COR-L47 (cell line): ENCODE results near the gene TSHZ2.
"Not testable (repeated sequence)": the region's sequence is repeated elsewhere in the genome, so short reads cannot be mapped to it uniquely, and the experiment has no call there.

ENCODE experiments used
- DNase-seq: peaks from one replicate; lab custom pipeline; 2025; lab: John Stamatoyannopoulos, UW

The TSHZ2 gene

DNA sequence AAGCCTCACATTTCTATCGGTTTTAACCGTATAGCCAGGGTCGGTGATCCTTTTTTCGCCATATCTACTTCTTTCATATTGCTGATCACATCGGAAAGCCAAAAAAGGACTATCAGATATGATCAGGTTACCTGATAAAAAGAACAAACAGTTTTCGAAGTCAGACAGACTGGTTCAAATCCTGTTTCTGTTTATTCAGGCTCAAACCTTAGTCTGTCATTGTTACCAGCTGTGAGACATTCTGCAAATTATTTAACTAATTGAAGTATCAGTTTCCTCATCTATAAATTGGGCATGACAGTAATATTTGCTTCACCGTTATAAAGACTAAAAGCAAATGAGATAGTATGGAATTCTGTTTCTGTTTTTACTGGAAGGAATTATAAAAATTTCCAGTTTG, 111.3 kb downstream of the TSHZ2 start:
- DNase-seq: no peak

- no peak for DNase-seq
These were observed 112.3 kb downstream of the TSHZ2 start for GRCh38 chr20:53084408-53084997.

DNA sequence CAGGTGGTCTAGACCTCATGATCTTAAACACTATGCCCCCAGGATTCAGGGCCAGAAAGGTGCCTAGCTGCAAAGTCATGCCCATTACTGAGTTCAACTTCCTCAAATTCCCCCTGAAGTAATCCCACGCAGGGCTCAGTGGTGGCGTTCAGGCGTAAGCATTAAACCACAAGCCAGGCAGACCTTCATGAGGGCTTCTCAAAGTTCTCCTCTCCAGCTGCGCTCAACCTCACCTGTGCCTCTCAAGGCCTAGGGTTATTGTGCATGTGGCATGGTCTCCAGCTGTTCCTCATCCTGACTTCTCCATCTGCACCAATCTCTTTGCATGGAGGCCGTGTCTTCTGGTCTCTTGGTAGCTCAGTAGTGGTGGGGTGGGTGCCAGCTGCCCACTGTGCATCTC, 113.6 kb downstream of the TSHZ2 start:
- DNase-seq: no peak

DNA sequence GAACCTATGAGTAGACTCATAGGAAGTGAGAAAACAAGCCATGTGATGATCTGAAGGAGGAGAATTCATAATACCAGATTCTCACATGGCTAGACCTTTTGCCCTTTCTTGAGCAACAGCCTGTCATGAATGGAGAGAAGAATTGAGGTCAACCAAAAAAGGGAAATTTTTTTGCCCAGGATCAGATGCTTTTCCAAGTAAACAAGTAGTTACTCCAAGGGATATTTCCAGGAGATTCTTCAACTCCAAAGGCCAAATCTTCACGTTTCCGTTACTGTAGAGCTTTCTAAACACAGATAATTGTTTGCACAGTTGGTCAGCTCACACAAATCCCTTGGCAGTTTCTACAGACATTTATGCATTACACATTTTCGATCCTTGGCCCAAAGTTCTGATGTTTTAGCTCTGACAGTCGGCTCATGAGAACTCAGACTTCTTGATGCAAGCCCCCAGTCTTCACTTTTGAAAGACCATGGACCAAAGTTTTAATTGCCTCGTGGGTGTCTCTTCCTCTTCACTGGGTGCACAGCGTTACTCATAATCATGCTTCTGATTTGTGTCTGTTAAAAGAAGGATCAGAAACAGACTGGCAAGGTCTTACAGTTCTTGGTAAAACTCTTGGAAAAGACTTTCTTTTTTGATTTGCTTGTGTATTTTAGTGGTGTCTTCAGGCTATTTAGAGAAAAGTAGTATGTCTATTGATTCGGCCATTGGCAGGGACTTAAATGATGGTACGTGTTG, 115.0 kb downstream of the TSHZ2 start:
- DNase-seq: no peak

DNA sequence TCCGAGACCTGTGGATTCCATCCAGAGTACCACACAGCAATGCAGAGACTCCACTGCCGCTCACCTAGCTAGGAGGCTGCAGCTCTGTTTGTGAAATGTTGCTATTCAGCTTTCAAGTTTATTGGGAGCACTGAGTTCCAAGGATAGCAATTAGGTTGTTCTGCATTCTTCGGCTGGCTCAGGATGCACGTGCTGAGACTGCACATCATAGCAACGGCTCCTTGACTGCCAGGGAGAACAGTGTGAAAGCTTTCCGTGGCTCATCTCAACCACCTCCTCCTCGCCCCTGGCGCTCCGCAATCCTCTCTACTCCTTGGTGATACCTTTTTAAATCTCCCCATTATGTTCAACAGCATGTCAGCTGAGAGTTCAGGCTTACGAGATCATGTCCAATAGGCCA, 116.6 kb downstream of the TSHZ2 start:
- DNase-seq: no peak

- DNase-seq: not testable (repeated sequence)
These were observed 117.7 kb downstream of the TSHZ2 start for GRCh38 chr20:53089851-53090250.

DNA sequence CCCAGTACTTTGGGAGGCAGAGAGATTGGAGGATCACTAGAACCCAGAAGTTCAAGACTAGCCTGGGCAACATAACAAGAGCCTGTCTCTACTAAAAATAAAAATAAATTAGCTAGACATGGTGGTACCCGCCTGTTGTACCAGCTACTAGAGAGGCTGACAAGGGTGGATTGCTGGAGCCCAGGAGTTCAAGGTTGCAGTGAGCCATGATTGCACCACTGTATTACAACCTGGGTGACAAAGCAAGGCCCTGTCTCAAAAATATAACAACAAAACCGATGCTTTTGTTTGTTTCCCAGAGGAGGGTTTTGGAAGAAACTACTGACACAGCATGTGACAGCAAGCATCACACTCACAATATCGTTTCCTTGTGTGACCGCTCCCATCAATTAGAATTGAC, 119.6 kb downstream of the TSHZ2 start:
- no peak for DNase-seq

DNA sequence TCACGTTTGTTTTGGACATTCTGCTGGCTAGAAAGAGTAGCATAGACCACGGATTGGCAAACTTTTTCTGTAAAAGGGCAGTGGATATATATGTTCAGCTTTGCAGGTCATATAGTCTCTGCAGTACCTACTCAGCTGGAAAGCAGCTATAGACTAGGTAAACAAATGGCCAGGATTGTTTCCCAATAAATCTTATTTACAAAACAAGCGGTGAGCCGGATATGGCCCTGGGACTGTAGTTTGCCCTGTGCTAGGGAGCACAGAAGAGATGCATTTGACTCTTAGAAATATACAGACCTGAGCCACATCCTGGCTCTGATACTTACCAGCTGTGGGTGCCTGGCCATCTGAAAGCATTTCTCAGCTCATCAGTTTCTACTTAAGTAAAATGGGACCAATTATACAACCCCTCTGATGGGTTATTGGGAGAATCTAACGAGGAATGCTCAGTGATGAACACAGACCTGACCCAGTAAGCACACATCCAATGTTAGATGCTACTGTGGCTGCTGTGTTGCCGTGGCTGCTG, 120.7 kb downstream of the TSHZ2 start:
- DNase-seq: no peak

- no peak for DNase-seq
These were observed 125.2 kb downstream of the TSHZ2 start for GRCh38 chr20:53097371-53097770.

DNA sequence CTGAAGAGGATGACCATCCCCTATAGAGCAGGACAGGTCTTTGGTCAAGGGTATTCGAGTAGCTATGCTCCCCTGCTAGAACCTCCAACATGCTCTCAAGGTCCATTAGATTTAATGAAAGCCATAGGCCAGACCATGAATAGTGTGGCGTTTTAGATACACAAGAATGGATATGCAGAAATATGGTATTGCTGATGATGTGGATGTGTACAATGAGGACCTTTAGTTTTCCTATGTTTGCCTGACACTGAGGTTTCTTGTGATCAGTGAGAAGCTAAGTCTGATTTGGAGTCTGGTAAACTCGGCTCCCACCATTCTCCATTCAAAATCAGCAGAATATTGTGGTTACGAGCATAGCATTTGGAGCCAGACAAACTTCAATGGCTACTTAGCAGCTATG, 125.6 kb downstream of the TSHZ2 start:
- no peak for DNase-seq

DNA sequence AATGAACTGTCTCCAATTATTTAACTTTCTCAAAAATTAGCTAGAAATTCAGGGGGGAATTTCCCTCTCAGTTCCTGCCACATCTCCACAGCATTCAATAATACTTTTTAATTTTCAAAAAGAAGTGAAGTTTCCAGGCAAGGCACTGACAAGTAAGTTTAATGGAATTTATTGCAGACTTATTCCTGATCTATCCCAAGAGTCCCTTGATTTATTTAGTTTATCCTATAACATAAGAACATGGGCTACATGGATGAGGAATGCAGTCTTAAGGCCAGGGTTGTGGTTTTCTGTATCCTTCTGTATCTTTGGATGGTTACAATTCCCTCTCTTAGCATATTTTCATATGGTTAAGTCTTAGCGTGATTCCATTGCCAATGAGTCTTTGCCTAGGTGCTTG, 126.5 kb downstream of the TSHZ2 start:
- DNase-seq: no peak

DNA sequence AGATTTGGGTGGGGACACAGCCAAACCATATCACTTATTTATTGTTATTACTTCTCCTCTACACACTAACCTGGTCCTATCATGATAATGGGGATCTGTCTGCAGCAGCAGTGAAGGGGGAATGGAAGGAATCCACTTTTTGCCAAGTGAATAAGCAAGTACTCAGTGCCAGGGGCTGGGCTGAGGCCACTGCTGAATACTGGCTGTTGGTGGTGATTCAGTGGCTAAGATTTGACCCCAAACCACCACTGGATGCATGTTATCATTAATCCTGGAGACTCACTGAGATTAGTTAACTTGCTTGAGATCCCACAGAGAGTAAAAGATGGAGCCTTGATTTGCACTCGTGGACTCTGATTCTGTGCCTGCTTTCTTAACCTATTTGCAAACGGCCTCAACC, 127.7 kb downstream of the TSHZ2 start:
- no peak for DNase-seq

DNA sequence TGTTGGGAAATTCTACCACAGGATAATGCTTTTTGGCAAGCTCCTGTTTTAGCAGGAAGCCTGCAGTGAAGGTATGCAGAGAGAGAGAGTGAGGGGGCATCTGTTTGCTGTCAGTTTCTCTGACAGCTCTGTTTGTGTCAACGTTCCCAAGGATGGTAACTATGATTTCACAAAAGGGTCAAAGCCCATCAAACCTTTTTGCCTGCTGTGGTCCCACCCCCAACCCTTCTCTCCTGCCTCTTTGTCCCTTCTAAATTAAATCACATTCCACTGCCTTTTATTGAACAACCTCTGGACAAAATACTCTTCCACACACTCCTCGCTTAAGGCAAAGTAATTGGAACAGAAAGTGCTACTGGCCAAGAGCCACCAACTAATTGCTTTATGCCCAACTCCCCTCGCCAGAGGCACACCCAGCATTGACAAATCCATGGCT, 128.3 kb downstream of the TSHZ2 start:
- DNase-seq: no peak

DNA sequence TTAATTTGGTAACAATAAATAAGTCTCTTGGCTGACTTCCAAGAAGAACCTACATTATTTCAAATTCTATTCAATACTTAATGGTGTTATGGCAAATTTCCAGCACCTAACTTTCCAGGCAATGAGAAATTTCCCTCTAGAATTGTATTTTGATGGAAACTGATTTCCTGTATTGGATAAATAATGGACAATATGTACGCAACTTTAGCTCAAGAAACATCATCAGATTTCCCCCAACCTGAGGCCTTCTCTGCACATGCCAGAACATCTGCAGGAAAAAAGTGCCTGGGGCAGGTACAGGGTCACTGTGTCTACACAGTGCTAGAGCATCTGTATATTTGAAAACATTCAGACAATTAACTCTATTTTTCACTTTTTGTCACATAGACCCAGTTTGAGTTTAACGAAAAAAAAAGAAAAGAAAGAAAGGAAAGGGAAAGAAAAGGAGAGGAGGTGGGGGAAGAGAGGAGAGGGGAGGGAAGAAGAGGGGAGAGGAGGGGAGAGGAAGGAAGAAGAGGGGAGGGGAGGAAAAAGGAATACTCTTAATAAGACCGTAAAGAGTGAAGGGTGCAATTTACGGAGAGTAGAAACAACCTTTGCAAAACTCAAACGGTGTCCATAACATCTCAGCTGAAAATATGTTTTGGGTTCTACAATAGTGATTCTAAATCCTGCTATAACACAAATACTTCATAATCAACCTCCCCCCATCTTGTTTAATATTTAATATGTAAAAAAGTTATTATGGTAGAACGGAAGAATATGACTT, 130.0 kb downstream of the TSHZ2 start:
- no peak for DNase-seq

DNA sequence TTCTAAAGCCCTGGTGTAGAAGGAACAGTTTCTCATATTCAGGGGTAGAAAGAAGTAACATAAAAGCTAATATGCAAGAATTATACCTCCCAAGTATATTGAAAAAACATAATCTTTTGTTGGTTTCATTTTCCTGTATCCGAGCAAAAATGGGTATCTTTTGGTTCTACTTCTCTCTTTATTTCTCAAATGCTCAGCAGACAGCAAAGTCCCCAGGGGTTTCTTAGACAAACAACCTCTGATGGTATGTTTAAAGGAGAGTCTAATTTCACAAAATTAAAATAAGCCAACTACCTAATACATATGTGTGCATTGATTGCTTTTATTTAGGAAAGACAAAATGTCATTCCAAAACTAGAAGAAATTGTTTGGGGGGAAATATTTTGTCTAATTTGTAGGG, 131.0 kb downstream of the TSHZ2 start:
- DNase-seq: no peak

DNA sequence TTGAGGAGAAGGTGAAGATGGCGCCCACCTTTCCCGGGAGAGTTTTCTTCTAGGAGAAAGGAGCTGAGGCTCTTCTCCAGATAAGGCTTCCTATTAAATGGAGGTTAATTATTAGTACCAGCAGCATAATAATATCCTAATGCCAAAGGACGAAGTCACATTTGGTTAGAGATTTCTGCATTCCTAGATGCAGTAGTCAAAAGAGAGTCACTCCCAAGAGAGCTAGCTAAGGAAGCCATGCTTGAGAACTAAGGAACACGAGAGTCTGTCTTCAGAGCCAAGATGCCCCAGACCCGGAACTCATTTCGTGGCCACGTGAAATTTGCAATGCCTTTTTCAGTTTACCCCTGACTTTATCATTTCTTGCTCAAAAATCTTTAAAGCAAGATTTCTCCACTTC, 132.7 kb downstream of the TSHZ2 start:
- no peak for DNase-seq

DNA sequence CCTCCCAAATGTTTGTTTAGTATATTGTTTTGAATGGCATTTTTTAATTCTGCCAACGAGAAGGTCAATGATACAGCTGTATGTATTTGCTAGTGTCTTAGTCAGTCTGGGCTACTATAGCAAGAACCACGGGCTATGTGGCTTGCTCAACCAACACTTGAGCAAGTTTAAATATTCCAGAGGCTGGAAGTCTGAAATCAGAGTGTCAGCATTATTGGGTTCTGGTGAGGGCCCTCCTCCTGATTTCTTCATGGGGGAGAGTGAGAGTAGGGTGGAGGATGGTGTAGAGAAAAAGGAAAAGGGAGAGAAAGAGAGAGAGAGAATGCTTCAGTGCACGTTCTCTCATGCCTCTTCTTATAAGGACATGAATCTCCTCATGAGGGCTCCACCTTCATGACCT, 144.6 kb downstream of the TSHZ2 start:
- DNase-seq: no peak

- DNase-seq: no peak
These were observed 150.7 kb downstream of the TSHZ2 start for GRCh38 chr20:53122853-53123252.

- DNase-seq: no peak
These were observed 152.0 kb downstream of the TSHZ2 start for GRCh38 chr20:53124075-53124551.

- no peak for DNase-seq
These were observed 152.6 kb downstream of the TSHZ2 start for GRCh38 chr20:53124803-53125202.

- DNase-seq: no peak
These were observed 154.0 kb downstream of the TSHZ2 start for GRCh38 chr20:53126185-53126584.

DNA sequence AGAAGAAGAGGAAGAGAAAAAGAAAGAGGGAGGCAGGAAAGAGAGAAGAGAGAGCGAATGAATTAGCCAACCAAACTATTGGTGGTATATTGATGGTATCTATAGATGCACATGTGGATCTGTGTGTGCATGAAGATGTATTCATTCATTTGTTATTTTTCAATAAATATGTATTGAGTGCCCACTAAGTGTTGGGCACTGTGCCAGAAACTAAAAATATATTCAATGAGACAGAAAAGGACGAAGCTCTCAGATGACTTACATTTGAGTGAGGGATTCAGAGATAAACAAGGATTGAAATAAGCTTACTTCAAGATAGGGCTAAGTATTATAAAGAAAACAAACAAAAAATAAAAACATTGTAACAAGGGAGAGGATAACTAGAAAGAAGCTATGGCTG, 154.9 kb downstream of the TSHZ2 start:
- no peak for DNase-seq

DNA sequence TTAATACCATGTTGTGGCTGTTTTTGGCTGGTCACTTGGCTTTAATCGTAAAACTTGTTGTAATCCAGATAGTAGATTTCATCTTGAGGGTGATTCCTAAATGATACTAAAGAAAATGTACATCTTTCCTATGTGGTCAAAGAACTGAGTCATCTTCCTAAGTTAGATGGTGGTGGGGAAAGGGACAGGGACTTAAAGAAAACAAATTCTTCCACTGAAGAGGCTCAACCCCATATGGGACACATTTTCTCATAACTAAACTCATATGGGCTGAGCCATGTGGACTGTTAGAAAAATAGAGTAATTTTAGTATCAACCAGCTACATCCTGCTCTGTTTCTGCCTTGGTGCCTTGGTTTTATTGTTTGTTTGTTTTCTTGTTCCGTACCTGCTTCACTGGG, 155.8 kb downstream of the TSHZ2 start:
- no peak for DNase-seq
